Ovary (tissue), 10 donors: ENCODE results near the gene MBD3L3. TPM values are rescaled to one million over a fixed set of nuclear protein-coding genes. Genes with fewer than 3 reads are reported as not detected.
"Not testable (repeated sequence)": the region's sequence is repeated elsewhere in the genome, so short reads cannot be mapped to it uniquely, and the experiment has no call there.

Source experiments
- DNase-seq, 5 donors: peaks; one replicate each; pipeline ENCODE4 v3.0.0-alpha.2; 2019 to 2020
- H3K27ac ChIP-seq, 2 donors: fragments of 200-600 bp; one replicate each; pipeline versions ENCODE4 v1.5.1 to v1.8.0; 2019 to 2022
- H3K27me3 ChIP-seq: fragments of 200-600 bp; one replicate; pipeline ENCODE4 v1.8.0; 2022
- H3K36me3 ChIP-seq: fragments of 200-600 bp; sonication (generic); one replicate; pipeline ENCODE4 v1.5.1; 2019
- H3K4me1 ChIP-seq: one replicate; pipeline ENCODE4 v1.8.1; 2013; ENCODE audit warnings: mild to moderate bottlenecking, moderate library complexity; ENCODE audit not compliant: insufficient read depth
- H3K4me3 ChIP-seq: fragments of 200-600 bp; sonication (generic); one replicate; pipeline ENCODE4 v1.5.1; 2017
- H3K9me3 ChIP-seq, 2 donors: fragments of 200-600 bp in 1 of 2; sonication (generic) in 1 of 2; one replicate each; pipeline versions ENCODE4 v1.5.1 to v1.8.1; 2013 to 2019; ENCODE audit warnings: mild to moderate bottlenecking in 1 of 2, moderate library complexity in 1 of 2
- EP300 ChIP-seq: sonication (generic); formaldehyde crosslinking; IDR thresholded peaks from one replicate; pipeline ENCODE4 v1.6.1; 2017; ENCODE audit warnings: antibody characterized with exemption
- POLR2A ChIP-seq: fragments of 450-650 bp; IDR thresholded peaks from one replicate; pipeline ENCODE4 v1.6.1; 2017; ENCODE audit warnings: antibody characterized with exemption, mild to moderate bottlenecking, moderate library complexity
- WGBS, 3 donors: extraction: QIAGEN DNeasy Blood & Tissue Kit in 1 of 3; methylation state at CpG; one replicate each; pipeline versions ENCODE4 v1.1.5 to v1.1.7; 2013 to 2017; 5-methylcytosine and 5-hydroxymethylcytosine counted together
- intact Hi-C, 4 donors: fragments of 100-400 bp; cut with DNase I; formaldehyde crosslinking; loops; one replicate each; pipeline versions ENCODE4 v1.11.0 to v1.15.1; 2022 to 2023
- long read RNA-seq, 3 donors: library from polyadenylated mRNA in 2 of 3; unstranded in 2 of 3; transcript quantifications; one replicate each; pipeline ENCODE4 v2.0.0 and lab custom pipeline, GENCODE V29; 2021 to 2026
- polyA plus RNA-seq, 2 donors: library from polyadenylated mRNA; stranded (reverse); fragments of 200-250 nt in 1 of 2; fragments of 350-450 nt in 1 of 2; fragmentation: Illumina TruSeq in 1 of 2; extraction: RNeasy Lipid Tissue Mini Kit (QIAGEN cat#74804) in 1 of 2; gene quantifications; one replicate each; pipeline ENCODE4 v1.2.3, GENCODE V29; 2013 to 2014
- total RNA-seq, 7 donors: library from RNA; depleted of rRNA in 2 of 7; stranded (reverse); fragments of >200 nt in 2 of 7; fragmentation: NEBNext Ultra II Directional in 3 of 7; extraction: Animal tissue kit (Norgen Biotek cat#: 25700) in 3 of 7; gene quantifications; one replicate each; pipeline versions ENCODE4 v1.1.0 to v1.2.4, GENCODE V29; 2016 to 2023
- TF ChIP-seq, protein P1 (sequence below), 3 donors: fragments of 450-650 bp in 2 of 3; fragments of 200-600 bp in 1 of 3; IDR thresholded peaks; one replicate each; pipeline versions ENCODE4 v1.5.1 to v1.8.0; 2016 to 2022; ENCODE audit warnings: antibody characterized with exemption in 3 of 3, mild to moderate bottlenecking in 1 of 3
- donor health status: DM: no; HTN: no; CAD: no; lungs with moderate emphysema.
- donor health status: DM: no; HTN: no; CAD: no.
- donor health status: Bipolar disorder and iron deficiency.
- donor health status: DM: yes; HTN: yes; CAD: no.
- donor health status: DM: no; HTN: no; CAD: no.
- donor health status: DM: yes; HTN: yes; CAD: no.

Gene MBD3L3
- total RNA-seq (not detected), polyA plus RNA-seq (not detected)
- long read RNA-seq, donor 1, result 0 reads
- long read RNA-seq, donor 2, result 0 reads
- long read RNA-seq, donor 3, result 0 reads

DNA sequence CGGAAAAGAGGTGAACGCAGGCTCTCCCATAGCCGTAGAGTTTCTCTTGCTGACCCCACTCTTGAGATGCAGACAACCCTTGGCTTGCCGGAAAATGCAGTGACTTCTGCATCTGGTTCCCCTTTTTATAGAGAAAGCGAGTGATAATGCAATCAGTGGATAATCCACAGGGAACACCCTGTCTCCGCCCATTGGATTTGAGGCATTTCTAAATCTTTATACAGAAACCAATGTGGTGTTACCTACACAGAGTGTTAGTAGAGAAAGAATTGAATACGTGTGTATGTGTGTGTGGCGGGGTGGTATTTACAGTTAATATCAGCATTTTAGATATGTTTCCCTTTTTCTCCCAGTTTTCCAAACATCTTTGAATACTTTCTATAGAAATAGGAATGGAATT lies at the start of gene MBD3L3:
Gene MBD3L3 (minus strand): TSS at position 101 of the 400 bp plus-strand sequence. CDS start 71 bp downstream, at position 30.
- H3K27ac ChIP-seq, H3K27me3 ChIP-seq, H3K4me3 ChIP-seq, H3K36me3 ChIP-seq, DNase-seq, H3K9me3 ChIP-seq, H3K4me1 ChIP-seq, intact Hi-C loops: not testable (repeated sequence)
- no CpG with 5 or more reads among the region's 8 CpGs for WGBS, 3 donors

- intact Hi-C loops, result loop anchor here in 2 of 4 donors (2.0 to 10.0 kb wide), 3 partner anchors 228 to 428 kb away; partner anchors contain the start of gene PNPLA6 (in 1 of the 2)
- no peaks in the 10 kb centered on the region for H3K9me3 ChIP-seq
- no peak overlapping the region for H3K4me3 ChIP-seq
- H3K27ac ChIP-seq, result no peak overlapping the region
- no peaks in the 10 kb centered on the region for H3K36me3 ChIP-seq
- no peak for DNase-seq
- WGBS, 3 donors, result 83 to 88% (median 86%) methylated on average over 10 of the region's 10 CpGs
- H3K4me1 ChIP-seq, result no peaks in the 10 kb centered on the region
- no peak for TF ChIP-seq EP300
- TF ChIP-seq POLR2A, result no peak
- H3K27me3 ChIP-seq, result no peaks in the 10 kb centered on the region
These were observed 48.5 kb upstream of the MBD3L3 start for GRCh38 chr19:7106711-7107657.

- Histone ChIP-seq H3K9me3 (no peaks in the 10 kb centered on the region), H3K36me3 (no peaks in the 10 kb centered on the region), H3K4me3 (no peak overlapping the region), H3K27ac (no peak overlapping the region), H3K27me3 (no peaks in the 10 kb centered on the region), H3K4me1 (no peaks in the 10 kb centered on the region)
- no peak for DNase-seq
- intact Hi-C loops, result loop anchor here in 3 of 4 donors (5.0 to 10.0 kb wide), 2 partner anchors 237 to 430 kb away; partner anchors contain the start of gene PNPLA6 (in 1 of the 3)
- TF ChIP-seq EP300 (no peak), POLR2A (no peak)
- TF ChIP-seq, protein P1, sequence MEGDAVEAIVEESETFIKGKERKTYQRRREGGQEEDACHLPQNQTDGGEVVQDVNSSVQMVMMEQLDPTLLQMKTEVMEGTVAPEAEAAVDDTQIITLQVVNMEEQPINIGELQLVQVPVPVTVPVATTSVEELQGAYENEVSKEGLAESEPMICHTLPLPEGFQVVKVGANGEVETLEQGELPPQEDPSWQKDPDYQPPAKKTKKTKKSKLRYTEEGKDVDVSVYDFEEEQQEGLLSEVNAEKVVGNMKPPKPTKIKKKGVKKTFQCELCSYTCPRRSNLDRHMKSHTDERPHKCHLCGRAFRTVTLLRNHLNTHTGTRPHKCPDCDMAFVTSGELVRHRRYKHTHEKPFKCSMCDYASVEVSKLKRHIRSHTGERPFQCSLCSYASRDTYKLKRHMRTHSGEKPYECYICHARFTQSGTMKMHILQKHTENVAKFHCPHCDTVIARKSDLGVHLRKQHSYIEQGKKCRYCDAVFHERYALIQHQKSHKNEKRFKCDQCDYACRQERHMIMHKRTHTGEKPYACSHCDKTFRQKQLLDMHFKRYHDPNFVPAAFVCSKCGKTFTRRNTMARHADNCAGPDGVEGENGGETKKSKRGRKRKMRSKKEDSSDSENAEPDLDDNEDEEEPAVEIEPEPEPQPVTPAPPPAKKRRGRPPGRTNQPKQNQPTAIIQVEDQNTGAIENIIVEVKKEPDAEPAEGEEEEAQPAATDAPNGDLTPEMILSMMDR (IDR thresholded peaks at IDR 0.05), result no peak
These were observed 46.4 kb upstream of the MBD3L3 start for GRCh38 chr19:7104747-7105447.

DNA sequence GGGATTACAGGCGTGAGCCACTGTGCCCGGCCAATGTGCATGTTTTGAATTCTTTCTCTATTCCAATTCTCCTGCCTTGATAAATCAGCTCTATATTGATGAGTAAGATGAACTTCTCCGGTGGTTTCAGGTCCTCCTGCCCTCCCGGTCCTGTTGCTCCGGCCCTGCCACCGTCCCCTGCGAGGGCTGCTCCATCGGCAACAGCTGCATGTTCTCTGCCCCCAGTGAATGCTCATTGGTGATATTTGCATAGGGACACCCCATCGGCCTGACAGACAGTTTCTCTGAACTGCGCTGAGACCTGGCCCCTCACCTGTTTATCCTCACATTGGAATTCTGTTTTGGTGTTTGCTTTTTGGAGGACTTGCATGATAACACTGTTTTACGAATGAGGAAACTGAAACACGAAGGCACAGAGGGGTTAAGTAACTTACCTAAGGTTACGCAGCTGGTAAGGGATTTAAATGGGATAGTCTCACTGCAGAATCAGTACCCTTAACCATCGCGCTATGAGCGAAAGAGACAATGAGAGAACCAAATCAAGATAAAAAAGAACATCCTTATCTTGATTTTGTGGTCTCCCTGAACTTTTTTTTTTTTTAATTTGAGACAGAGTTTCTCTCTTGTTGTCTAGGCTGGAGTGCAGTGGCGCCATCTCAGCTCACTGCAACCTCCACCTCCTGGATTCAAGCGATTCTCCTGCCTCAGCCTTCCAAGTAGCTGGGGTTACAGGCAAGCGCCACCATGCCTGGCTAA lies 43.2 kb upstream of the MBD3L3 start:
- WGBS, 3 donors, result 34 to 60% (median 36%) methylated on average over 19 of the region's 19 CpGs
- TF ChIP-seq EP300 (no peak), POLR2A (no peak)
- TF ChIP-seq, protein P1 (IDR thresholded peaks at IDR 0.05), result no peak

DNA sequence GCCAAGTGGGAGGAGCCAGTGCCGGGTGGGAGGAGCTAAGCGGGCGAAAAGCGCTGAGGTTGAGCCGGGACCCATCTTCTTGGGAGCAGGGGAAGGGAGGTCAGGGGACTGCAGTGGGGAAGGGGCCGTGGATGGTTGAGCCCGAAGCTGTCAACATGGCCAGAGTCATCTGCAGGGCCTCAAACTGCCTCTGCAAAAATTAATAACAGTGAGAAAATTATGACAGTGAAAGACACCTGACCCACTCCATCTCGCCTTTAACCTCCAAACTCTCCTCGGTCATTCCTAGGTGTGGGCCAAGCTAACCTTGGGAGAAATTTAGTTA lies 41.1 kb upstream of the MBD3L3 start:
- TF ChIP-seq POLR2A, result no peak
- TF ChIP-seq EP300, result no peak
- TF ChIP-seq, protein P1 (IDR thresholded peaks at IDR 0.05), result no peak
- no peaks in the 10 kb centered on the region for H3K36me3 ChIP-seq
- H3K9me3 ChIP-seq, result no peaks in the 10 kb centered on the region
- H3K27me3 ChIP-seq, result no peaks in the 10 kb centered on the region
- peaks cover 2% of the 10 kb centered on the region for H3K4me1 ChIP-seq
- intact Hi-C loops, result no loop called here
- peak overlapping the region; percentile 74 for H3K4me3 ChIP-seq
- H3K27ac ChIP-seq, result peak overlapping the region; percentile 89 to 93
- no peak for DNase-seq
- WGBS, 3 donors, result 9 to 10% (median 9%) methylated on average over 9 of the region's 9 CpGs

More for the DNA sequence above, 43.2 kb upstream of the MBD3L3 start:
- Histone ChIP-seq H3K27ac (no peak overlapping the region), H3K36me3 (no peaks in the 10 kb centered on the region), H3K4me3 (no peak overlapping the region), H3K9me3 (no peaks in the 10 kb centered on the region), H3K4me1 (peaks cover 2% of the 10 kb centered on the region), H3K27me3 (no peaks in the 10 kb centered on the region)
- intact Hi-C loops, result loop anchor here in 3 of 4 donors (5.0 to 10.0 kb wide), 2 partner anchors 241 to 433 kb away; partner anchors contain the start of gene PNPLA6 (in 1 of the 3)
- no peak for DNase-seq
